ENCODE results near the gene FPR1. TPM values are rescaled to one million over a fixed set of nuclear protein-coding genes. Genes with fewer than 3 reads are reported as not detected.

The FPR1 gene
- total and polyA plus RNA-seq, 5 donors, result 0.97 to 15.1 (median 6.9) TPM

DNA sequence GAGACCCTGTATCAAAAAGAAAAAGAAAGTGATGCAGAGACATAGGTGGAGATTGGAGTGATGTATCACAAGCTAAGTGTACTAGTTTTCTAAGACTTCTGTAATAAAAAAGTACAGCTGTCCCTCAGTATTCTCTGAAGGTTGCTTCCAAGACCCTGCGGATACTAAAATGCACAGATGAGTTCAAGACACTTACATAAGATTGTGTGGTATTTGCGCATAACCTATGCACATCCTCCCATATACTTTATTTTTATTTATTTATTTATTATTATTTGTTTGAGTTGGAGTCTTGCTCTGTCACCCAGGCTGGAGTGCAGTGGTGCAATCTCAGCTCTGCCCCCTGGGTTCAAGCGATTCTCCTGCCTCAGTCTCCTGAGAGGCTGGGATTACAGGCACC, 14.3 kb downstream of the FPR1 start:
- Histone ChIP-seq H3K4me3 (ENCODE audit: low read length) (no peak overlapping the region), H3K27me3 (ENCODE audit: control insufficient read depth, insufficient read depth) (peaks cover 2% of the 10 kb centered on the region), H3K27ac (ENCODE audit: low read length) (no peak overlapping the region), H3K9me3 (ENCODE audit: control insufficient read depth, low read length) (no peaks in the 10 kb centered on the region), H3K4me1 (ENCODE audit: control insufficient read depth, insufficient read depth, low read length) (no peaks in the 10 kb centered on the region)
- intact Hi-C loops (cut with DNase I), result no loop called here
- ATAC-seq (no peak), DNase-seq (no peak)
- WGBS, result 97% methylated on average over 3 of the region's 3 CpGs

DNA sequence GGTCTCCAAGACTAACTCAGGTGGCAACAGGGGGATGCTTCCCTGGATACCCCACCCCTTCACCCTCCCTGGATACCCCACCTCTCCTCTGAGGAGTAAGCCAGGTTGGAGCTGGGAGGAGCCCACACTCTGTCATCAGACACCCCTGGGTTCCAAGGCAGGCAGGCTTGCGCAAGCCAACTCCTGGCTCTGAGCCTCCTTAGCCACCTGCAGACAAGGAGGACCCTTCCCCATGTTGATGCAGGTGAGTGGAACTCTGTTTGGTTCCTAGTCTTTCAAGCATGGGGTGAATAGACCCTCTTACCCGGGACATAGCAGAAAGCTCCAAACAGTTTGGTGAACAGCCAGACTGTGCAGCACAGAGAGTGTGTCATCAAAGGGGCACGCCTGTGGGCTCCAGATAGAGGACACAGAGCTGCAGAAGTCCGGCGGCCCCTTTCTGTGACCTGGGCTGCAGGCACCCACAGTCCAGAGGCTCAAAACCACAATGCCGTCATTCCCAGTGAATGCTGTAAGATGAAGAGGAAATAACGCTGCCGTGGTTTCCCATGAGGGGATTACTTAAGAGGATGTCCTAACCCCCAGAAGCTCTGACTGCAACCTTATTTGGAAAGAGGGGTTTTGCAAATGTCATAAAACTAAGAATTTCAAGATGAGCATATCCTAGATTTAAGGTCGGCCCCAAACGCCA, 15.8 kb downstream of the FPR1 start:
- Histone ChIP-seq H3K9me3 (ENCODE audit: control insufficient read depth, low read length) (no peaks in the 10 kb centered on the region), H3K27me3 (ENCODE audit: control insufficient read depth, insufficient read depth) (peaks cover 2% of the 10 kb centered on the region), H3K27ac (ENCODE audit: low read length) (no peak overlapping the region), H3K4me1 (ENCODE audit: control insufficient read depth, insufficient read depth, low read length) (no peaks in the 10 kb centered on the region), H3K4me3 (ENCODE audit: low read length) (no peak overlapping the region)
- WGBS, result 57% methylated on average over 10 of the region's 10 CpGs
- ATAC-seq (peak; percentile 64 to 86), DNase-seq (peak; percentile 51 to 73 (median 71))
- intact Hi-C loops (cut with DNase I), result no loop called here

DNA sequence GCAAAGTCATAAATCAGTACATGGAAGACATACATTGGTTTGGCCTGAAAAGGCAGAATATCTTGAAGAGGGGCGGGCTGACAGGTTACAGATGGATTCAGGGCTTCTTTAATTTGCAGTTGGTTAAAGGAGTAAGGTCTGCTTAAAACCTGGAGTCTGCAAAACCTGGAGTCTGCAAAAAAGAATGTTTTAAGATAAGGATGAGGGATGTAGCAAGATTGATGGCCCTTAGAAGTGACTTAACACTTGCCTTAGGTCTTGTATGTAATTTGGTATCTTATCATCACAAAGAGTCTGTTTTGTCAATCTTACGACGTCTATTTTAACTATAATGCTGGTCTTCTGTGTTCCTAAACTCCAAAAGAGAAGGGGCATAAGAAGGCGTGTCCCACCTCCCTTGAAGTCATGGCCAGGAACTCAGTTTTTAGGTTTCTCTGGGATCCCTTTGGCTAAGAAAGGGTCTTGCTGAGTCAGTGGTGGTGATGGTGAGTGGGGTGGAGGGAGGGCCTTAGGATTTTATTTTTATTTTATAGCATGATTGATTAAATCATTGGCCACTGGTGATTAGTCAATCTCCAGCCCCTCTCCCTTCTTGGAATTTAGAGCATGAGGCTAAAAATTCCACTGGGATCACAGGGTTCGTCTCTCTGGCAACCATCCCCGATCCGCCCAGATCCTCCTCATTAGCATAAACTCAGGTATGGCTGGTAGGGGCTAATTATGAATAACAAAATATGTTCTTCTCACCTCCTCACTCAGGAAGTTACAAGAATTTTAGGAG, 17.7 kb downstream of the FPR1 start:
- peaks cover 2% of the 10 kb centered on the region for H3K27me3 ChIP-seq (ENCODE audit: control insufficient read depth, insufficient read depth)

DNA sequence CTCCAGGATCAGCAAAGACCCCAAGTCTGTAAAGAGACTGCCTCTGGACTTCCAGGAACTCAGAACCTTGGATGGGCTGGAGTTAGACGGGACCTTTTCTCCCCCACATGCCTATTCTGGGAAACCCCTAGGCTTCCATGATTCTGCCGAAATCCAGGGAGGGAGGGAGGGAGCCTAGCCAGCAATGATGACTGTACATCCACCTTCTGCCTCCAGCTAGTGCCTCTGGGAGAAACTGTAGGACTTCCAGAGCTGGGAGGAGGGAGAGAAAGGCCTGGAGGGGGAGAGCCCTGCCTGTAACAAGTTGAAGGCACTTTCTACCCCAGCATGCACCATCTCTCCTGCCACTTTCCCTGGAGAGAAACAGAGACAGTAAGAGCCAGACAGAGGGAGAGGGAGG, 21.9 kb downstream of the FPR1 start:
- no peaks in the 10 kb centered on the region for H3K4me1 ChIP-seq (ENCODE audit: control insufficient read depth, insufficient read depth, low read length)
- no peaks in the 10 kb centered on the region for H3K9me3 ChIP-seq (ENCODE audit: control insufficient read depth, low read length)
- H3K27ac ChIP-seq (ENCODE audit: low read length), result no peak overlapping the region
- intact Hi-C loops (cut with DNase I), result loop anchor here in 1 of 4 donors (10.0 kb wide), 1 partner anchor 45 kb away; no protein-coding TSS in a partner anchor
- DNase-seq (no peak), ATAC-seq (no peak)
- WGBS, result 58% methylated on average over 2 of the region's 2 CpGs
- no peak overlapping the region for H3K4me3 ChIP-seq (ENCODE audit: low read length)
- no peaks in the 10 kb centered on the region for H3K27me3 ChIP-seq (ENCODE audit: control insufficient read depth, insufficient read depth)

More for the DNA sequence above, 17.7 kb downstream of the FPR1 start:
- no peak overlapping the region for H3K4me3 ChIP-seq (ENCODE audit: low read length)
- no peaks in the 10 kb centered on the region for H3K9me3 ChIP-seq (ENCODE audit: control insufficient read depth, low read length)
- no peak for DNase-seq
- no peaks in the 10 kb centered on the region for H3K4me1 ChIP-seq (ENCODE audit: control insufficient read depth, insufficient read depth, low read length)
- 48% methylated on average over 7 of the region's 7 CpGs for WGBS
- intact Hi-C loops (cut with DNase I), result no loop called here
- ATAC-seq, result no peak
- H3K27ac ChIP-seq (ENCODE audit: low read length), result no peak overlapping the region

DNA sequence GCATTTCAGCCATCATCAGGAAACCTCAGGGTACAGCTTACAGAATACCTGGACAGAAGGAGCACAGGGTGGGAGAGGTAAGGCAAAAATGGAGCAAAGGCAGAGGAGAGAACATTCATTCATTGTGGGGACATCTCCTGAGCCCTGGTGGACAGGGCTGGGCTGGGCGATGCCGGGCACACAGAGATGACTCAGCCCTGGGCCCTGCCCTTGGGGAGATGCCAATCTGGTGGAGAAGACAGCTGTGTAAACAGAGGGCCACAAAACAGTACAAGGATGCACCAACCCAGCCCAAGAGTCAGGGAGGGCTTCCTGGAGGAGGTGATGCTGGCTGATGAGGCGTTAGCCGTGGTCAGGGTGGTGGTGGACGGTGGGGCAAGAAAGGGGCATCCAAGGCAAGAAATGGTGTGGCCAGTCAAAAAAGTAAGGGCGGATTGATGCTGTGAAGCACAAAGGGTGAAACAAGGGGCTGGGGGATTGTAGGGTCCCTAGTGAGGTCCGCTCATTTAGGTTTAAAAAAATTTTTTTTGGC, 24.3 kb downstream of the FPR1 start:
- ATAC-seq (no peak), DNase-seq (no peak)
- no peaks in the 10 kb centered on the region for H3K4me1 ChIP-seq (ENCODE audit: control insufficient read depth, insufficient read depth, low read length)
- no peaks in the 10 kb centered on the region for H3K9me3 ChIP-seq (ENCODE audit: control insufficient read depth, low read length)
- H3K27ac ChIP-seq (ENCODE audit: low read length), result no peak overlapping the region
- intact Hi-C loops (cut with DNase I), result loop anchor here in 1 of 4 donors (10.0 kb wide), 1 partner anchor 47 kb away; no protein-coding TSS in a partner anchor
- no peaks in the 10 kb centered on the region for H3K27me3 ChIP-seq (ENCODE audit: control insufficient read depth, insufficient read depth)
- WGBS, result 78% methylated on average over 7 of the region's 7 CpGs
- H3K4me3 ChIP-seq (ENCODE audit: low read length), result no peak overlapping the region

DNA sequence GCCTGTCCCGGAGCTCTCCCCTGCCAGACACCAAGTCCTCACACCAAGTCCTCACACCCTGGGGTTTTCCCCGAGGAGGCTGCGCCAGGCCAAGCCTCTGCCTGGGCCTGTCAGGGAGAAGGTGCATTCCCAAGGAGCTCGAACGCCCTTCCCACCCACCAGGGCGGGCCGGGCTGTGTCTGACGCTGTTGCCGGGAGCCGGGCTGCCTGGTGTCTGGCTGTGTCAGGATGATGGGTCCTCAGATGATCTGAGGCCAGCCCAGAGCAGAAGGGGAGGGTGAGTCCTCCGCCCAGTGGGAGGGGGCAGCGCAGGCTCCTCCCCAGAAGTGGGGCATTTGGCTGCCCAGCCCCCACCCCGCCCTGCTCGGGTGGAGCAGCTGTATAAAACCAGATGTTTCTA, 25.6 kb downstream of the FPR1 start:
- intact Hi-C loops (cut with DNase I), result loop anchor here in 1 of 4 donors (10.0 kb wide), 1 partner anchor 49 kb away; no protein-coding TSS in a partner anchor
- no peak overlapping the region for H3K27ac ChIP-seq (ENCODE audit: low read length)
- H3K4me1 ChIP-seq (ENCODE audit: control insufficient read depth, insufficient read depth, low read length), result no peaks in the 10 kb centered on the region
- H3K4me3 ChIP-seq (ENCODE audit: low read length), result no peak overlapping the region
- no peaks in the 10 kb centered on the region for H3K27me3 ChIP-seq (ENCODE audit: control insufficient read depth, insufficient read depth)
- H3K9me3 ChIP-seq (ENCODE audit: control insufficient read depth, low read length), result no peaks in the 10 kb centered on the region
- DNase-seq (peak; percentile 44 to 86 (median 79)), ATAC-seq (peak; percentile 76 to 80)
- 29% methylated on average over 14 of the region's 14 CpGs for WGBS

DNA sequence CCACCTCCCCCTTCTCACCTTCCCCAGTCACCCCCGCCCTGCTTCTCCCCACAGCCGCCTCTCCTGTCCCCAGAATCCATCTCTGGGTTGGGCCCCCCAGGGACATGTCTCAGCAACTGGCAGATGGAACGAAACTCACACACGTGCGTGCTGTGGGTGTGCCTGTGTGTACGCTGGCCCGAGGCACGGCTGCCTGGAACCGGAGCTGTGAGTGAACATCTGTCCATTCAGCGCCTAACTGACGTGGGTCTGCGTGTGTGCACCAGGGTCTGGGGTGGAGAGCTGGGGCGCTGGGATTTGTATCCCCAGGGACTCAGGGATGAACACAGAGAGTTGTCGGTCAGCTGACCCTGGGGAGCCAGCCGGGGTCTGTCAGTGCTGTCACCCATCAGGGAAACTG, 27.1 kb downstream of the FPR1 start:
- ATAC-seq, result peak; percentile 42 to 51
- H3K9me3 ChIP-seq (ENCODE audit: control insufficient read depth, low read length), result no peaks in the 10 kb centered on the region
- intact Hi-C loops (cut with DNase I), result loop anchor here in 1 of 4 donors (10.0 kb wide), 1 partner anchor 50 kb away; no protein-coding TSS in a partner anchor
- H3K4me3 ChIP-seq (ENCODE audit: low read length), result no peak overlapping the region
- H3K4me1 ChIP-seq (ENCODE audit: control insufficient read depth, insufficient read depth, low read length), result no peaks in the 10 kb centered on the region
- WGBS, result 37% methylated on average over 15 of the region's 15 CpGs
- no peaks in the 10 kb centered on the region for H3K27me3 ChIP-seq (ENCODE audit: control insufficient read depth, insufficient read depth)
- no peak overlapping the region for H3K27ac ChIP-seq (ENCODE audit: low read length)
- peak; percentile 57 to 74 (median 66) for DNase-seq

DNA sequence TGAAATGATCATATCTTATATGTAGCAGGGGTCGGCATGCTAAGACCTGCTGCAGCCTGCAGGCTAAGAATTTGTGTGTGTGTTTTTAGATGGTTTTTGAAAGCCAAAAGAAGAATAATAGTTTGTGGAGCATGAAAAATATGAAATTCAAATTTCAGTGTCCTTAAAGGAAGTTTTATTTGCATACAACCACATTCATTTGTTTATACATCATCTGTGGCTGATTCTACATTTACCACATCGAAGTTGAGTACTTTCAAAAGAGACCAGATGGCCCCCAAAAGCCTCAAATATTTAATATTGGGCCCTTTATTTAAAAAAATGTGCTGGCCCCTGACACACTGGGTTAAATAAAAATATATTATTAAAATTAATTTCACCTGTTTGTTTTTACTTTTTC, 29.2 kb downstream of the FPR1 start:
- no peak for ATAC-seq
- no peak for DNase-seq
- no peak overlapping the region for H3K4me3 ChIP-seq (ENCODE audit: low read length)
- H3K4me1 ChIP-seq (ENCODE audit: control insufficient read depth, insufficient read depth, low read length), result no peaks in the 10 kb centered on the region
- no peak overlapping the region for H3K27ac ChIP-seq (ENCODE audit: low read length)
- H3K9me3 ChIP-seq (ENCODE audit: control insufficient read depth, low read length), result no peaks in the 10 kb centered on the region
- 76% methylated on average over 2 of the region's 2 CpGs for WGBS
- intact Hi-C loops (cut with DNase I), result loop anchor here in 1 of 4 donors (10.0 kb wide), 1 partner anchor 52 kb away; no protein-coding TSS in a partner anchor
- no peaks in the 10 kb centered on the region for H3K27me3 ChIP-seq (ENCODE audit: control insufficient read depth, insufficient read depth)

DNA sequence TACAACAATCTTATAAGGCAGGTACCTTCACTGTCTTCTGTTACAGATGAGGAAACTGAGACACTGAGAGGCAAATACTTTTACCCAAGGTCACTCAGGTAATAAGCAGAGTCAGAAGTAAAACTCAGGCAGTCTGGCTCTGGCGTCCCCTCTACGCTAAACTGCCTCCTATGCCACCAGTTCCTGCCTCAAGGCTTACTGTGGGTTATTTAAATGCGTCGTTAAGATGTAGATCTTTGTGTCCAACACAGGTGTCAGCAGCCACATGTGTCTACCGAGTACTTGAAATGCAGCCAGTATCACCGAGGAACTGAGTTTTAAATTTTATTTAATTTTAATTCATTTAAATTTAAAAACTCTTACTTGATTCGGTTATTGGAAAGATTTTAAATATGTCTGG, 29.8 kb downstream of the FPR1 start:
- no peak for DNase-seq
- 75% methylated on average over 7 of the region's 7 CpGs for WGBS
- no peaks in the 10 kb centered on the region for H3K27me3 ChIP-seq (ENCODE audit: control insufficient read depth, insufficient read depth)
- no peak overlapping the region for H3K4me3 ChIP-seq (ENCODE audit: low read length)
- intact Hi-C loops (cut with DNase I), result loop anchor here in 1 of 4 donors (10.0 kb wide), 1 partner anchor 53 kb away; no protein-coding TSS in a partner anchor
- ATAC-seq, result no peak
- no peaks in the 10 kb centered on the region for H3K9me3 ChIP-seq (ENCODE audit: control insufficient read depth, low read length)
- no peak overlapping the region for H3K27ac ChIP-seq (ENCODE audit: low read length)
- no peaks in the 10 kb centered on the region for H3K4me1 ChIP-seq (ENCODE audit: control insufficient read depth, insufficient read depth, low read length)

DNA sequence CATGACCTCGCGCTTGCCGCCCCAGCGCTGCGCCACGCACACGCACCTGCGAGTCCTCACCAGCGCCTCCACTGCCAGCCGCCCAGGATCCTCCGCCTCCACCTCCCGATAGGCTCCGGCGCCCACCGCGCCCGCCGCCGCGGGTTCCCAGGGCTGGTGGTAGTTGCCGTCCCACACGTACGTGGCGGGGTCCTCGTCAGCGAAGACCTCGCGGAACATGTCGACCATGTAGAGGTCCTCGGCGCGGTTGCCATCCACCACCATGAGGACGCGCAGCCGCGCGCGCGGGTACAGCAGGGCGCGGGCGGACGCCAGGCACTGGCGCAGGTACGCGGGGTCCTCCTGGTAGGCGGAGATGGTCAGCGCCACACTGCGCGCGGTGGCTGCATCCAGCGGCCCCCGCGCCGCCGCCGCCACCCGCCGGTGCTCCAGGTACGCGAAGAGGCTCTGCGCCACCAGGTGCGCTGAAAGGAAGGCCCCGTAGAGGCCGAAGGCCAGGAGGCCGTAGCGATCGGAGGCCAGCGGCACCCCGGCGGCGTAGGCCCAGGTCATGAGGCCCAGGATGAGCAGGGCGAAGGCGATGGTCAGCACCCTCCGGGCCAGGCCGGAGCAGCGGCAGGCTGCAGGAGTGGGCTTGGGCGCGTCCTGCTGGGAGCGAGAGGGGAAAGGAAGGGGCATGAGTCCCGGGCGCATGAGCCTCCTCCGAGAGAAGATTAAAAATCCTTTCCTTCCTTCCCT, 32.3 kb downstream of the FPR1 start:
- Histone ChIP-seq H3K4me3 (ENCODE audit: low read length) (no peak overlapping the region), H3K27ac (ENCODE audit: low read length) (no peak overlapping the region), H3K9me3 (ENCODE audit: control insufficient read depth, low read length) (no peaks in the 10 kb centered on the region), H3K4me1 (ENCODE audit: control insufficient read depth, insufficient read depth, low read length) (no peaks in the 10 kb centered on the region), H3K27me3 (ENCODE audit: control insufficient read depth, insufficient read depth) (no peaks in the 10 kb centered on the region)
- ATAC-seq (peak; percentile 11 to 24), DNase-seq (peak in 1 of 3 donors; percentile 43)
- 5% methylated on average over 83 of the region's 83 CpGs for WGBS
- intact Hi-C loops (cut with DNase I), result no loop called here

Data from right cardiac atrium (tissue), 5 donors.